ENCODE results near the gene OBP2A.

Gene OBP2A

DNA sequence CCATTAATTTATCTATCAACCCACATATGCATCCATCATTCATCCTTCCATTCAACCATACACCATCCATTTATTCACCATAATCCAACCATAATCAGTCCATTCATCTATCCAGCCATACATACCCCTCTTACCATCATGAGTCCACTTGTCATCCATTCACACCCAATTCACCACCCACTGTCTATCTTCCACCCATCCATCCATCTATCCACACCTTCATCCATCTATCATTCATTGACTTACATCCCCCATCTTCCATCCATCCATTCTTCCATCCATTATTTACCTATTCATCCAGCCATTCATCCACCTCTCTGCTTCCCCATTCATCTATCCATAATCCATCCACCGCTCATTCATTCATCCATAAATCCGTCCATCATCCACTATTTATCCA lies 33.4 kb downstream of the OBP2A start:
- no peaks in the 10 kb centered on the region for H3K36me3 ChIP-seq (ENCODE audit: control insufficient read depth, insufficient read depth, low read length)
- H3K4me3 ChIP-seq (ENCODE audit: insufficient read depth, low read depth, low read length, poor library complexity, severe bottlenecking) = no peak overlapping the region
- no peak for DNase-seq

GRCh38 chr9:135579889-135580660 lies 34.1 kb downstream of the OBP2A start:
- no peaks in the 10 kb centered on the region for H3K36me3 ChIP-seq (ENCODE audit: control insufficient read depth, insufficient read depth, low read length)
- H3K27me3 ChIP-seq (replicated peaks; ENCODE audit: control insufficient read depth, insufficient read depth, low read length, poor library complexity, severe bottlenecking) = no peaks in the 10 kb centered on the region
- no peak for DNase-seq
- no peak overlapping the region for H3K4me3 ChIP-seq (ENCODE audit: insufficient read depth, low read depth, low read length, poor library complexity, severe bottlenecking)
- no peaks in the 10 kb centered on the region for H3K9me3 ChIP-seq (ENCODE audit: control insufficient read depth, low read length)
- no peak overlapping the region for H3K27ac ChIP-seq (ENCODE audit: insufficient read depth, low read length, poor library complexity, severe bottlenecking)
- no peaks in the 10 kb centered on the region for H3K4me1 ChIP-seq (ENCODE audit: control insufficient read depth, insufficient read depth, low read length, poor library complexity, severe bottlenecking)

More for the DNA sequence above, 33.4 kb downstream of the OBP2A start:
- Histone ChIP-seq H3K27me3 (replicated peaks; ENCODE audit: control insufficient read depth, insufficient read depth, low read length, poor library complexity, severe bottlenecking) (no peaks in the 10 kb centered on the region), H3K4me1 (ENCODE audit: control insufficient read depth, insufficient read depth, low read length, poor library complexity, severe bottlenecking) (no peaks in the 10 kb centered on the region), H3K9me3 (ENCODE audit: control insufficient read depth, low read length) (no peaks in the 10 kb centered on the region), H3K27ac (ENCODE audit: insufficient read depth, low read length, poor library complexity, severe bottlenecking) (no peak overlapping the region)

GRCh38 chr9:135580664-135581380 lies 34.9 kb downstream of the OBP2A start:
- Histone ChIP-seq H3K9me3 (ENCODE audit: control insufficient read depth, low read length) (no peaks in the 10 kb centered on the region), H3K36me3 (ENCODE audit: control insufficient read depth, insufficient read depth, low read length) (no peaks in the 10 kb centered on the region), H3K4me3 (ENCODE audit: insufficient read depth, low read depth, low read length, poor library complexity, severe bottlenecking) (no peak overlapping the region), H3K27me3 (replicated peaks; ENCODE audit: control insufficient read depth, insufficient read depth, low read length, poor library complexity, severe bottlenecking) (no peaks in the 10 kb centered on the region), H3K4me1 (ENCODE audit: control insufficient read depth, insufficient read depth, low read length, poor library complexity, severe bottlenecking) (no peaks in the 10 kb centered on the region), H3K27ac (ENCODE audit: insufficient read depth, low read length, poor library complexity, severe bottlenecking) (no peak overlapping the region)
- no peak for DNase-seq

DNA sequence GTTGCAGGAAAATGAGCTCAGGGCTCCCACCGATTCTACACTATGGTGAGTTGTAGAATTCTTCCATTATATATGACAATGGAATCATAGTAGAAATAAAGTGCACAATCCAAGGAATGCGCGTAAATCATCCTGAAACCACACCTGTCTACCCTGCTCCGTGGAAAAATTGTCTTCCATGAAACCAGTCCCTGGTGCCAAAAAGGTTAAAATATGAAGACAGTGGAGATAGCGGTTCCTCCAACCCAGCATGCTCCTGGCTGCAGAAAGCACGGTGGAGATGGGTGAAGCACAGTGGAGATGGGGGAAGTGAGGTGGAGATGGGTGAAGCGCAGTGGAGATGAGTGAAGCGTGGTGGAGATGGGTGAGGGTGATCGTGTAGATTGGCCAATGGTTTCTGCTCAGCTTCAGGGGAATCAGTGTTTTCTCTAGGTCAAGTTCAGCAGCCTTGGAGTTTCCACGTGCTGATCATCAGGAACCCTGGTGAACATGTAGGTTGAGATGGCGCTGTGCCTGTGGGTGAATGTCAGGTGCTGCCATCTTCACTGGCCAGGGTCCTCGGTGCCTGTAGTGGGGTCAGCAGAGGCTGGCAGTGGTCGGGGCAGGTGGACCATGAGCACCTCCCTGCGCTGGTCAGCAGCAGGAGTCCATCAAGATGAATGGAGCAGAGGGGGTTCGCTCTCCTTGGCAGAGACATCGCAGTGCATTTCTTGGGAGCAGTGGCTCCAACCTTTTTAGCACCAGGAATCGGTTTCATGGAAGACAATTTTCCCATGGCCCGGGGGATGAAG lies 35.9 kb downstream of the OBP2A start:
- Histone ChIP-seq H3K27me3 (replicated peaks; ENCODE audit: control insufficient read depth, insufficient read depth, low read length, poor library complexity, severe bottlenecking) (no peaks in the 10 kb centered on the region), H3K4me3 (ENCODE audit: insufficient read depth, low read depth, low read length, poor library complexity, severe bottlenecking) (no peak overlapping the region), H3K9me3 (ENCODE audit: control insufficient read depth, low read length) (no peaks in the 10 kb centered on the region), H3K27ac (ENCODE audit: insufficient read depth, low read length, poor library complexity, severe bottlenecking) (no peak overlapping the region), H3K4me1 (ENCODE audit: control insufficient read depth, insufficient read depth, low read length, poor library complexity, severe bottlenecking) (no peaks in the 10 kb centered on the region), H3K36me3 (ENCODE audit: control insufficient read depth, insufficient read depth, low read length) (no peaks in the 10 kb centered on the region)
- no peak for DNase-seq

GRCh38 chr9:135582541-135582940 lies 36.6 kb downstream of the OBP2A start:
- Histone ChIP-seq H3K27me3 (replicated peaks; ENCODE audit: control insufficient read depth, insufficient read depth, low read length, poor library complexity, severe bottlenecking) (no peaks in the 10 kb centered on the region), H3K36me3 (ENCODE audit: control insufficient read depth, insufficient read depth, low read length) (no peaks in the 10 kb centered on the region), H3K27ac (ENCODE audit: insufficient read depth, low read length, poor library complexity, severe bottlenecking) (no peak overlapping the region), H3K4me3 (ENCODE audit: insufficient read depth, low read depth, low read length, poor library complexity, severe bottlenecking) (no peak overlapping the region), H3K4me1 (ENCODE audit: control insufficient read depth, insufficient read depth, low read length, poor library complexity, severe bottlenecking) (no peaks in the 10 kb centered on the region), H3K9me3 (ENCODE audit: control insufficient read depth, low read length) (no peaks in the 10 kb centered on the region)
- DNase-seq = no peak

DNA sequence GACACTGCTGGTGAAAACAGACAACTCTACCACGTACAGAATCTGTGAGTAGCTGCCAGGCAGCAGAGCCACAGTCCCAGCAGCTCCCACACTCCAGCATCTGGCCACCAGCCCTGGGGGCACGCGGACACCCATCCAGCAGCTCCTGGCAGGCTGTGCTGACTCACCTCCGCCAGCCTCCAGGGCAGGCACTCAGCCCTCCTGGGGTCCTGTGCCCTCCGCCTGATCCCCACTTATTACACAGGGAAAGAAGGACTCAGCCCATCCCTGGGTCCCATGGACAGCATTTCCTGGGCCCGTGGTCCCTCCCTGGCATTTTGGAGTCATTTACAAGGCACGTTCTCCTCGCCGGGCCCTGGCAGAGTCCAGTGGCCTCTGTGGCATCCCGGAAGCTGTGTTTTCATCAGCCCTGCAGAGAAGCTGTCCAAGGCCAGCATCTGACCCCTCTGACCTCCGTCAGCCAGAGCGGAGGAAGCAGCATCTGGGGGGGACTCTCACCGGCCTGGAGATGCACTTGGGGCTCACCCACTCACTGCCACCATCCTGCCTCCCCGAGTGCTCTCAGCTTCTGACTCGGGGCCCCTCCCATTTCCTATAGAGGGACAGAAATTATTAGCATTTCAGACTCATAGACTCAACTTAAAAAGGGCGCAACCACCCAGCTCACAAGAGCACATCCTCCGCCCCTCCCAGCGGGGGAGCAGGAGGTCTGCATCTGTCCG lies 37.2 kb downstream of the OBP2A start:
- no peaks in the 10 kb centered on the region for H3K36me3 ChIP-seq (ENCODE audit: control insufficient read depth, insufficient read depth, low read length)
- no peaks in the 10 kb centered on the region for H3K9me3 ChIP-seq (ENCODE audit: control insufficient read depth, low read length)
- H3K4me3 ChIP-seq (ENCODE audit: insufficient read depth, low read depth, low read length, poor library complexity, severe bottlenecking) = no peak overlapping the region
- H3K27me3 ChIP-seq (replicated peaks; ENCODE audit: control insufficient read depth, insufficient read depth, low read length, poor library complexity, severe bottlenecking) = no peaks in the 10 kb centered on the region
- DNase-seq = no peak
- H3K4me1 ChIP-seq (ENCODE audit: control insufficient read depth, insufficient read depth, low read length, poor library complexity, severe bottlenecking) = no peaks in the 10 kb centered on the region
- no peak overlapping the region for H3K27ac ChIP-seq (ENCODE audit: insufficient read depth, low read length, poor library complexity, severe bottlenecking)

DNA sequence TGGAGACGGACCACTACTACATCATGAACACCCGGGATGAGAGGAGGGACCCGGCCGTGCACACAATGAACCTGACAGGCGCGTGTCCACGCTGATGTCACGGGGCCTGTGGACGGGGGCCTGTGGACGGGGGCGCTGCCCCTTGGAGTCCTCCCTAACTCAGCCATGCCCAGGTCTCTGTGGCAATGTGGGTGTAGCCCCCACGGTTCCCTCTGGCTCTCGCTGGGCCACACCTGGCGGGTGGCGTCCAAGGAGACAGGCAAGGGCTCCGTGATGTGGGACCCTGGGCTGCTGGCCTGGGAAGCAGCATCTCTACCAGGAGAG lies 37.7 kb downstream of the OBP2A start:
- no peaks in the 10 kb centered on the region for H3K9me3 ChIP-seq (ENCODE audit: control insufficient read depth, low read length)
- no peaks in the 10 kb centered on the region for H3K4me1 ChIP-seq (ENCODE audit: control insufficient read depth, insufficient read depth, low read length, poor library complexity, severe bottlenecking)
- H3K36me3 ChIP-seq (ENCODE audit: control insufficient read depth, insufficient read depth, low read length) = no peaks in the 10 kb centered on the region
- H3K27me3 ChIP-seq (replicated peaks; ENCODE audit: control insufficient read depth, insufficient read depth, low read length, poor library complexity, severe bottlenecking) = no peaks in the 10 kb centered on the region
- H3K27ac ChIP-seq (ENCODE audit: insufficient read depth, low read length, poor library complexity, severe bottlenecking) = no peak overlapping the region
- no peak overlapping the region for H3K4me3 ChIP-seq (ENCODE audit: insufficient read depth, low read depth, low read length, poor library complexity, severe bottlenecking)
- DNase-seq = no peak

DNA sequence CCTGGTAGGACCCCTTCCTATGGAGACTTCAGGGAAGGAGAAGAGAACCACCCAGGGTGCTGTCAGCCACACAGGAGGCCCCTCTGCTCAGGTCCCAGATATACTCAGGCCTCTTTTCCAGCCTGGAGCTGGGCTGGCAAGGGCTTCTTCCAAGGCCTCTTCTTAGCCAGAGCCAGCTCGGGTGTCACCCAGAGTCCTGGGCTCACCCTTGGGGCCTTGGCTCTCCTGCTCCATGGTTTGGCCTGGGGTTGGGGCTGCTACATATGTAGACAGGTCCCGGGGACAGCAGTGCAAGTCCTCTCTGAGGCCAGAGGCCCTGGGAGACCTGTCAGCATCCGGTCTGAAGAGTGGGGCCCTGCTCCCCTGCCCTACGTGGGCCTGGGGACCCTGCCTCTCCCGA lies 38.4 kb downstream of the OBP2A start:
- H3K27ac ChIP-seq (ENCODE audit: insufficient read depth, low read length, poor library complexity, severe bottlenecking) = no peak overlapping the region
- no peak for DNase-seq
- H3K4me3 ChIP-seq (ENCODE audit: insufficient read depth, low read depth, low read length, poor library complexity, severe bottlenecking) = no peak overlapping the region
- H3K36me3 ChIP-seq (ENCODE audit: control insufficient read depth, insufficient read depth, low read length) = no peaks in the 10 kb centered on the region
- no peaks in the 10 kb centered on the region for H3K4me1 ChIP-seq (ENCODE audit: control insufficient read depth, insufficient read depth, low read length, poor library complexity, severe bottlenecking)
- H3K9me3 ChIP-seq (ENCODE audit: control insufficient read depth, low read length) = no peaks in the 10 kb centered on the region
- H3K27me3 ChIP-seq (replicated peaks; ENCODE audit: control insufficient read depth, insufficient read depth, low read length, poor library complexity, severe bottlenecking) = no peaks in the 10 kb centered on the region

DNA sequence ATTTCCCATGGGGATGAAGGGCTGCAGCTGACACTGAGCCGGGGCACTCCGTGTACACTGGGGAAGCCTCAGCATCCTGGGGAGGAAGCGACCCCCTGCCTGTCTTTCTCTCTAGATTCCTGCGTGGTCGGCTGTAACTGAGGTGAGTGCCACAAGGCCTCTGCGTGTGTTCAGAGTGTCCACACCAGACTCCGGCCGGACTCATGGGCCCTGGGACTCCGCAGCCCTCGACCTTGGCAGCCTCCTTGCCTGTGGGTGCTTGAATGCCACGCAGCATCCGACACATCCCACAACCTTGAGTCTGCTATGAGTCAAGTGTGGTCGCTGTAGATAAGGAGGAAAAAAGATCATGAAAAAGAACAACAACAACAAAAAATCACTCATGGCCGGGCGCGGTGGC lies 39.0 kb downstream of the OBP2A start:
- Histone ChIP-seq H3K36me3 (ENCODE audit: control insufficient read depth, insufficient read depth, low read length) (no peaks in the 10 kb centered on the region), H3K27me3 (replicated peaks; ENCODE audit: control insufficient read depth, insufficient read depth, low read length, poor library complexity, severe bottlenecking) (no peaks in the 10 kb centered on the region), H3K27ac (ENCODE audit: insufficient read depth, low read length, poor library complexity, severe bottlenecking) (no peak overlapping the region), H3K9me3 (ENCODE audit: control insufficient read depth, low read length) (no peaks in the 10 kb centered on the region), H3K4me3 (ENCODE audit: insufficient read depth, low read depth, low read length, poor library complexity, severe bottlenecking) (no peak overlapping the region), H3K4me1 (ENCODE audit: control insufficient read depth, insufficient read depth, low read length, poor library complexity, severe bottlenecking) (no peaks in the 10 kb centered on the region)
- no peak for DNase-seq

All from effector memory CD4-positive, alpha-beta T cell (primary cell).